Hepatocyte (in vitro differentiated cells): ENCODE results near the gene RBM47.

ENCODE experiments used
- CTCF ChIP-seq: fragments of 200-600 bp; sonication (generic); IDR thresholded peaks from 2 replicates; pipeline ENCODE4 v1.5.1; 2016; ENCODE audit warnings: antibody characterized with exemption, mild to moderate bottlenecking; ENCODE audit not compliant: poor library complexity
- EZH2 ChIP-seq: fragments of 200-600 bp; sonication (generic); IDR thresholded peaks from 2 replicates; pipeline ENCODE4 v1.6.1; 2016; ENCODE audit warnings: antibody characterized with exemption, mild to moderate bottlenecking, borderline replicate concordance
- EZH2phosphoT487 ChIP-seq: fragments of 200-600 bp; sonication (generic); IDR thresholded peaks from one replicate; pipeline ENCODE4 v1.6.1; 2018; ENCODE audit warnings: antibody characterized with exemption, mild to moderate bottlenecking, low read depth, moderate library complexity; ENCODE audit not compliant: unreplicated experiment, severe bottlenecking

- TF ChIP-seq CTCF (no peak), EZH2phosphoT487 (no peak), EZH2 (no peak)
Measured at GRCh38 chr4:40388239-40388638, 241.4 kb downstream of the RBM47 start.
